Measurements from ENCODE around the gene RAB12. TPM values are rescaled to one million over a fixed set of nuclear protein-coding genes. Genes with fewer than 3 reads are reported as not detected.

Gene RAB12
- total RNA-seq, 3 donors from 2014 or later = 13.0 to 15.4 (median 13.6) TPM

DNA sequence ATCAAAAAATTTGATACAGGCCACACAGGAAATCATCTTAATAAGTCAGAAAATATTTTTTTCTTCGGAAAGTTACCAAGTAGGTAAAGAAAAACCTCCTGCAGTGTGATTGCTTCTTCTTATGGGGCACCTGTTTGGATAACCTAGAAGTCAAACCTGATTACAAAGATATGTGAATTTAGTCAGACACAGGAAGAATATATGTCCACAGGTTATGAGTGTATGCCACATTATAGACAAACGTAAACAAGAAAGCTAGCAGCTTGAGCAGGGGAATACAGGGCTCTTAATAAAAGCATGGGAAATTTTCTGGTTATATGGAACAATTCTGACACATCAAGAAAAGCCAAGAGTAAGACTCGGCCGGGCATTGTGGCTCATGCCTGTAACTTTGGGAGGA lies 60.3 kb downstream of the RAB12 start:
- Mint-ChIP-seq H3K9me3 (no peaks in the 10 kb centered on the region), H3K27me3 (ENCODE audit: low read depth) (no peaks in the 10 kb centered on the region), H3K36me3 (ENCODE audit: insufficient read depth) (no peaks in the 10 kb centered on the region), H3K4me1 (ENCODE audit: low read depth) (no peaks in the 10 kb centered on the region), H3K4me3 (no peak overlapping the region)
- DNase-seq (no peak), ATAC-seq (no peak)

DNA sequence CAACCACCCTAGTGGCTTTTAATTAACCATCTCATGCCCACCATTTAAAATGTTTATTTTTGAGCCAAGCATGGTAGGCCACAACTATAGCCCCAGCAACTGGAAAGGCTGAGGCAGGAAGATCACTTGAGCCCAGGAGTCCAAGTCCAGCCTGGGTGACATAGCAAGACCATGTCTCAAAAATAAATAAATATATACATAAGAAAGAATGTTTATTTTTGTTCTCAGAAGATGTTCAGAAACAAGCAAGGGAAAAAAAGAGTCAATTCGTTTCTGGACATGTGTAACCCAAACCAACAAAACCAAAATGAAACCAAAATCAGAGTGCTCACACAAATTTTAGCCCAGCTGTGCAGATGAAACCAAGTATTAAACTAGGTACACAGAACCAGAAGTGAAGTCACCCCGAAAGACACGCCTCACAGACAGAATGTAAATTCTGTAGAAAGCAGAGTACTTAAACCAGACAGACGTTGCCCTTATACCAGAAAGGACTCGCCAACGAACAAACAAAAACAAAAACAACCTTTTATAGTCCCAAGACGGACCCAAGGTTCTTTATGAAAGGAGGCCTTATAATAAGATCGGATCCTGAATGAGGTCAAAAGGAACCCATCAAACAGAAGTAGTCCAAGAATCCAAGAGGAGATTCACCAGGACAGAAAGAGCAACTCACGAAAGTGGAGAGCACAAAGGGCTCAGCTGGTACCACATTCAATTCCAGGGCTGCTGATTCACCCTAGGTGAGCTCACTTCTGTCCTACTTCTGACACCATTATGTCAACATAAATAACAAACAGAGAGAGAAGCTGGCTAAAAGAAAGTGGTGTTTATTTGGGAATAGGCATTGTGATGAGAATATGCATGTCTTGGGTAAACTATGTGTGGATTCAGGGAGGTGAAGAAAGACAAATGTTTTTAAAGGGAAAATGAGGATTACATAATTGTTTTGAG lies 64.3 kb downstream of the RAB12 start:
- Mint-ChIP-seq H3K4me1 (ENCODE audit: low read depth) (no peaks in the 10 kb centered on the region), H3K9me3 (no peaks in the 10 kb centered on the region), H3K36me3 (ENCODE audit: insufficient read depth) (no peaks in the 10 kb centered on the region), H3K4me3 (no peak overlapping the region), H3K27me3 (ENCODE audit: low read depth) (peaks cover 2% of the 10 kb centered on the region)
- DNase-seq (no peak), ATAC-seq (no peak)

DNA sequence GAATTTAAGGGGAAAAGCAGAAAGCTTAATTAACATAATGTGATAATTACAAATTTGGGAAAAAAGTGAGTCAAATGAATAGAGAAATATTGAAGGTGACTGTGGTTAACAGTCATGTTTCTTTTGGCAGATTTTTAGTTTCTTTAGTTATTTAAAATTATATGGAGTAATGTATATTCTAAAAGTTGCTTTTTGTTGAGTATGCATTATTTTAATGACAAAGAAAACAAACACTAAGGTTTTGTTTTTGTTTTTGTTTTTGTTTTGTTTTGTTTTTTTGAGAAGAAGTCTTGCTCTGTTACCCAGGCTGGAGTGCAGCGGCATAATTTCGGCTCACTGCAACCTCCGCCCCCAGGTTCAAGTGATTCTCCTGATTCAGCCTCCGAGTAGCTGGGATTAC lies 65.8 kb downstream of the RAB12 start:
- no peak overlapping the region for H3K4me3 Mint-ChIP-seq
- DNase-seq = no peak
- ATAC-seq = no peak
- no peaks in the 10 kb centered on the region for H3K9me3 Mint-ChIP-seq
- no peaks in the 10 kb centered on the region for H3K4me1 Mint-ChIP-seq (ENCODE audit: low read depth)
- H3K36me3 Mint-ChIP-seq (ENCODE audit: insufficient read depth) = no peaks in the 10 kb centered on the region
- H3K27me3 Mint-ChIP-seq (ENCODE audit: low read depth) = peaks cover 2% of the 10 kb centered on the region

DNA sequence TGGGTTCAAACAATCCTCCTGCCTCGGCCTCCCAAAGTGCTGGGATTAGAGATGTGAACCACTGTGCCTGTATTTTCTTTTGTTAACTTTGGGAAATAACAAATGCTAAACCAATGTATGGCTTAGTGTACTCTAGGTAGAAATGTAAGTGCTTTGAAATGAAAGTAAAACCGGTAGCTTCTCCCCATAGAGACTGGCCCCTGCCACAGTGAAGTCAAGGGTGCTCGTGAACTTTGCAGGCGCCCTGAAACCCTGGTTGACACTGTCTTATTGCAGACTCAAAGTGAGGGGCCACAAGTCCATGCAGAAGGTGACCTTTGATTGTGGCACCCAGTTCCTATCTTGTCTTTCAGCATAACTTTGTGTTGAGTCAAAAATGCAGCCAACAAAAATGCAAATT lies 72.0 kb downstream of the RAB12 start:
- Mint-ChIP-seq H3K27me3 (ENCODE audit: low read depth) (peaks cover 6% of the 10 kb centered on the region), H3K4me1 (ENCODE audit: low read depth) (no peaks in the 10 kb centered on the region), H3K9me3 (no peaks in the 10 kb centered on the region), H3K4me3 (no peak overlapping the region), H3K36me3 (ENCODE audit: insufficient read depth) (no peaks in the 10 kb centered on the region)
- no peak for ATAC-seq
- no peak for DNase-seq

DNA sequence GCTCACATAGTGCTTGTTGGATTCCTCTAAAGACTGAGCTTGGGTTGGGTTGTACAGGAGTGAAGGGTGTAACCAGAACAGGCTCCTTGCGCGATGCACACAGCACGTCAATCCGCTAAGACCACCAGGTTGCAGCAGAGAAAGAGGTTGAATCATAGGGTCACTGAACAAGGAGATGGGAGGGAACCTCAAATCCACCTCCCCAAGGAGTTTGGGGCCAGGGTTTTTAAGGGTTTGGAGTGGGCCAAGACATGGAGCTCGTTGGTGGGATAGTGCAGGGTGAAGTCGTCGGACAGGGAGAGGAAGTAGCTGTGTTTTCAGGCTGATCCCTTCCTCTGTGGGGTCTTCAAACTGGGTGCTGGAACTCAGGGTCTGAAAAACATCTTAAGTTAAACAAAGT lies 75.3 kb downstream of the RAB12 start:
- no peaks in the 10 kb centered on the region for H3K4me1 Mint-ChIP-seq (ENCODE audit: low read depth)
- no peak overlapping the region for H3K4me3 Mint-ChIP-seq
- ATAC-seq (no peak), DNase-seq (no peak)
- peaks cover 4% of the 10 kb centered on the region for H3K27me3 Mint-ChIP-seq (ENCODE audit: low read depth)
- H3K9me3 Mint-ChIP-seq = no peaks in the 10 kb centered on the region
- H3K36me3 Mint-ChIP-seq (ENCODE audit: insufficient read depth) = no peaks in the 10 kb centered on the region

DNA sequence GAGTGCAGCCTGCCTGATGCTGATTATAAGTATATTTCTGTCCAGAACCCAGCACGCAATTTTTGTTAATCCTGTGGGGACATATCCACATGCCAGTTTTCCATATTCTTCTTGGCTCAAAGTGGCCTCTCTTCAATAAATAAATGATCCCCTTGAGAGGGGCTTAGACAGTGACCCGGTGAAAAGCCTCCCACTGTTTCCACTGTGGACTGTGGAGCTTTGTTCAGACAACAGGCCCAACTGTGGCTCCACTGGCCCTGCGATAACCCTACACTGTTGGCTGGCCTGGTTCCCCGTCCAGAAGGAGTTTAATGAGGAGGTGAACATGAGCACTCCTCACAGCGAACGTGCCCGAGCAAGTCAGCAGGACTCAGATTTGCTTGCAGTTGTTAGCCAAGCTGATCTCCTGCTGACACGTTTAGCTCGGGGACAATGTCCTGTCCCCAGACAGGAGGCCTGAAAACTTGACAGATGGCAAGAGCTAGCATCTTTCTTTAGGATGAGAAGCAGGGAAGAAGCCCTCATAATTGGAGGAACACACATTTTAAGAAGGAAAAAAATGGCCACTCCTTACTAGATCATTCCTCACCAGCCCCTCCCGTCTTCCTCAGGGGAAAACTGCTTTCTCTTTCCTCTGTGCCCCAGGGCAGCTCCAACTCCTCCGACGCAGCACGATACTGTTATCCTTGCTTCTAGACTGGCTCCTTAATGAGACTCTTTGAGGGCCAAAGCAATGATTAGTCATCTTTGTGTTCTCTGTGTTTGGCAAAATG lies 76.1 kb downstream of the RAB12 start:
- peaks cover 6% of the 10 kb centered on the region for H3K27me3 Mint-ChIP-seq (ENCODE audit: low read depth)
- no peaks in the 10 kb centered on the region for H3K36me3 Mint-ChIP-seq (ENCODE audit: insufficient read depth)
- H3K9me3 Mint-ChIP-seq = no peaks in the 10 kb centered on the region
- no peak overlapping the region for H3K4me3 Mint-ChIP-seq
- ATAC-seq = no peak
- DNase-seq = no peak
- H3K4me1 Mint-ChIP-seq (ENCODE audit: low read depth) = no peaks in the 10 kb centered on the region

GRCh38 chr18:8685914-8686216 lies 76.6 kb downstream of the RAB12 start:
- no peak for ATAC-seq
- peaks cover 6% of the 10 kb centered on the region for H3K27me3 Mint-ChIP-seq (ENCODE audit: low read depth)

DNA sequence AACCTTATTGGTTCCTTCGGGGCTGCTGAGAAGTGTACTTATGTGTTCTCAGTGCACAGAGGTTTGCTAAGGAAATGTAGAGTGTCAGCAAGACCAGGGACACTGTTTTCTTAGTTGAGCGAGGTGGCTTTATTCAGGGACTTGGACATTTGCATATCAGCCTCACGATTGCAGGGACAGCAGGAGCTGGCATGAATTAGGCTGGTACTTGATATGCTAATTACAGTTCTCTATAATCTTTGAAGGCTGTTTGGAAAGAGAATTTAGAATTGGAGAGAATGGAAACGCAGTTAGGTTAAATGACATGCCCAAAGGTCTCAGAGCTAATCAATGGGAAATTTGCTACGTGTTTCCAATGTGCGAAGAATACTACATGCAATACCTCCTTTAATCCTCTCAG lies 77.4 kb downstream of the RAB12 start:
- H3K4me3 Mint-ChIP-seq = no peak overlapping the region
- no peaks in the 10 kb centered on the region for H3K36me3 Mint-ChIP-seq (ENCODE audit: insufficient read depth)
- H3K9me3 Mint-ChIP-seq = no peaks in the 10 kb centered on the region
- peaks cover 6% of the 10 kb centered on the region for H3K27me3 Mint-ChIP-seq (ENCODE audit: low read depth)
- H3K4me1 Mint-ChIP-seq (ENCODE audit: low read depth) = no peaks in the 10 kb centered on the region
- ATAC-seq (no peak), DNase-seq (no peak)

More at GRCh38 chr18:8685914-8686216, 76.6 kb downstream of the RAB12 start:
- H3K36me3 Mint-ChIP-seq (ENCODE audit: insufficient read depth) = no peaks in the 10 kb centered on the region
- no peak for DNase-seq
- H3K4me3 Mint-ChIP-seq = no peak overlapping the region
- H3K9me3 Mint-ChIP-seq = no peaks in the 10 kb centered on the region
- H3K4me1 Mint-ChIP-seq (ENCODE audit: low read depth) = no peaks in the 10 kb centered on the region

- Mint-ChIP-seq H3K9me3 (no peaks in the 10 kb centered on the region), H3K4me1 (ENCODE audit: low read depth) (no peaks in the 10 kb centered on the region), H3K4me3 (no peak overlapping the region), H3K36me3 (ENCODE audit: insufficient read depth) (no peaks in the 10 kb centered on the region), H3K27me3 (ENCODE audit: low read depth) (peaks cover 3% of the 10 kb centered on the region)
- no peak for DNase-seq
- no peak for ATAC-seq
Measured at GRCh38 chr18:8688216-8688800, 79.1 kb downstream of the RAB12 start.

DNA sequence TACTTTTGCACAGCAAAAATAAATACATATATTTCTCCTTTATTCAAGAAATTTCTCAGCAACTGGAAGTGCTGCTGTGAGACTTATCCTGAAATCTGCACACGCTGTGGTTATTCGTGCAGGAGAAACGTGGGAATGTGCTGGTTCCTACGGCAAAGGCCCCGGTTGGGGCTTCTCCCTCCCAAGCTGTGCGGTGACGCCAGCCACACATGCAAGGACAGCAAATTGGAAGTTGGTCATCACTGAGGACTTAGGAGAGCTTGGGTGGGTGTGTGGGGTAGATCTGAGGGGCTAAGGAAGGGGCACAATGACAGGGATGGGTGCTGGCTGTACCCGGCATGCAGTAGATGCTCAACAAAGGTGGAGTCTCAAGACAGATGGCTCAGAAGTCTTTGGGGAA lies 79.6 kb downstream of the RAB12 start:
- H3K9me3 Mint-ChIP-seq = no peaks in the 10 kb centered on the region
- H3K36me3 Mint-ChIP-seq (ENCODE audit: insufficient read depth) = no peaks in the 10 kb centered on the region
- no peaks in the 10 kb centered on the region for H3K4me1 Mint-ChIP-seq (ENCODE audit: low read depth)
- peaks cover 3% of the 10 kb centered on the region for H3K27me3 Mint-ChIP-seq (ENCODE audit: low read depth)
- H3K4me3 Mint-ChIP-seq = no peak overlapping the region
- DNase-seq = no peak
- ATAC-seq = no peak

Other genes with a start within 250 kb of the RAB12 start
- gene MTCL1, start 96.1 kb downstream of the RAB12 start, total RNA-seq = under 1 TPM; 0.23 to 0.73 (median 0.69) TPM